Activated CD8-positive, alpha-beta memory T cell treated with anti-CD3 and anti-CD28 coated beads for 48 hours (primary cell): ENCODE results near the gene SLC43A2.
"Not testable (repeated sequence)": the region's sequence is repeated elsewhere in the genome, so short reads cannot be mapped to it uniquely, and the experiment has no call there.

Source experiments
- DNase-seq, 3 experiments: peaks; one replicate each; pipeline ENCODE4 v3.0.0-alpha.2; 2020; ENCODE audit warnings: low read depth in 2 of 3, low spot score in 2 of 3

SLC43A2 gene

DNA sequence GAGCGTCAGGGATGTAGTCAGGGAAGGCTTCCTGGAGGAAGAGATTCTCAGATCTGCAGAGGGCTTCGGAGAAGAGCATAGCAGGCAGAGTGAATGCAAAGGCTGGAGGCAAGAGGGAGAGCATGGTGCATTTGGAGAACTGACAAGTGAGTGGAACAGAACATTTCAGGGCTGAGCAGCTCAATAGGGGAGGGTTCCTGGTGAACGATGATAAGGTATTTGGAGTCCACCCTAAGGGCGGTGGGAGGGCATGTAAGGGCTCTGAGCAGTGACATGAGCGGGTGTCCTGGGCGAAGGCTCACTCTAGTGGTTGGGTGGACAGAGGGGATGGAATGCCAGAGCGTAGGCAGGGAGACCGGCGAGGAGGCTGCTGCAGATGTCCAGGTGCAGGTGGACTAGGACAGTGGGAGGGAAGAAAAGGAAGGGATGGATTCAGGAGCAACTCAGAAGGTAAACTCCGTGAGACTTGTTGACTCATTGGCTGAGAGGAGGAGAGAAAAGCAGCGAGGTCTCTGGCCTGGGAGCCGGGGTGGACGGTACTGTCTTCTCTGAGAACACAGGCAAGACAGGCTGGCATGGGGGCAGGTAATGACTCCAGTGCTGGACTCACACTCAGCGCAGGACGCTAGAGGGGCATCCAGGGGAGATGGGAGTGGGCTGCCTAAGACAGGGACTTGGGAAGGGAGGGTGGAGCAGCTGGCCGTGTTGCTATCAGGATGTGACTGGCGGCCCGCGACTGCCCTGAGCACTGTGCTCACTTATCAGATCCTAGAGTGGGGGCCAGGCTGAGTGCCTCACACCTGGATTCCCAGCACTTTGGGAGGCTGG is 64.6 kb downstream of the SLC43A2 start:
- DNase-seq: no peak

DNA sequence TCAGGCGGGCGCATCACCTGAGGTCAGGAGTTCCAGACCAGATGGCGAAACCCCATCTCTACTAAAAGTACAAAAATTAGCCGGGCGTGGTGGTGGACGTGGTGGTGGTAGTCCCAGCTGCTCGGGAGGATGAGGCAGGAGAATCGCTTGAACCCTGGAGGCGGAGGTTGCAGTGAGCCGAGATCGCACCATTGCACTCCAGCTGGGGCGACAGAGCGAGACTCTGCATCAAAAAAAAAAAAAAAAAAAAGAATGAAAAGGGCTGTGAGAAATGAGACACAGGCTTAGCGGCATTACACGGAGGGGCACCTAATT is 65.2 kb downstream of the SLC43A2 start:
- not testable (repeated sequence) for DNase-seq

DNA sequence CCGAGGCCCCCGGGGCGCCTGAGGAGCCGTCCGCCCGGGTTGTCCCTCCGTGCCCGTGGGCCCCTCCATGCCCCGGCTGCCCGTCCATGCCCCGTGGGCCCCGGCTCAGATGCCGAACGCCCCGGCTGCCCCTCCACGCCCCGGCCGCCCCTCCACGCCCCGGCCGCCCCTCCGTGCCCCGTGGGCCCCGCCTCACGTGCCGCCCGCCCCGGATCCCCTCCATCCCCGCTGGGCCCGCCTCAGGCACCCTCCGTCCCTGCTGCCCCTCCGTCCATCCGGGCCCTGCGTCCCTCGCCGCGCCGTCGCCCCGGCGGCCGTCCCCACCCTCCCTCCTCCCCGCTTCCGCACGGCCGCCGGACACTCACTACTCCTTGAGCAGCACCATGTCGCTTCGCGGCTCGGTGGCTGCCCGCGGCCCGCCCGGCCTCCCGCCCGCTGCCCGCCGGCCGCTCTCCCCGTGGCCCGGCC is 66.4 kb downstream of the SLC43A2 start:
- DNase-seq: peak in 1 of 3 experiments; percentile 21

DNA sequence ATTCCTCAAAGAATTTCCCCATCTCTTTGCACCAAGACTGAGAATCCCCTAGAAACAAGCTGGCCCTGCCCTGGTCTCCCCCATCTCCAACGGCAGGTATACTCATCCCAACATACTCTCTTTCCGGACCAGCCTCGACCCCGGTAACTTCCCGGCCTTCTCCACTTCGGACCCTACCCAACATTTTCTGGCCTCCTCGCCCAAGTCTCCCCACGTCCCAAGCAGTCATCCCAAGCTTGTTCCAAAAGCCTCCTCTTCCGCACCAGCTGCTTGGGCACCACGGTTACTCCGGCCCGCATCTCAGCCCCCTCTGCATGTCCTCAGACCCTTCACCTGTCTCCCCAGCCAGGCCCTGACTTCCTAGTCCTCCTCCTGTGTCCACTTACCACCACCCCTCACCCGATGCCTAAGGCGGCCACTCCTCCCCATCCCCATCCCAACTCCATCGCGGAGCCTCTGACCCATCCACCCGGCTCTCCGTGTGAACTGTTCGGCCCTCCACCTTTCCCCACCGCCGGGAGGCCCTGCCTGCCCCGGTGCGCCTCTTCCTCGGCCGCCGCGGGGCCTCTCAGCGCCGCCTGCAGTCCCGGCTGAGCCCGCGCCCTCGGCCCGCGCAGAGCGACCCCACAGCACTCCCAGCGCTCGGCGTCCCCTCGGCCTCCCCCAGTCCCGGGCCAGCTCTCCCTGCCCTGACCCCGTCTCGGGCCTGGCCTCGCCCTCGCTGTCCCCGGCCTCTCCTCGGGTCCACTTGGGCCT is 67.0 kb downstream of the SLC43A2 start:
- peak in 1 of 3 experiments; percentile 26 for DNase-seq

DNA sequence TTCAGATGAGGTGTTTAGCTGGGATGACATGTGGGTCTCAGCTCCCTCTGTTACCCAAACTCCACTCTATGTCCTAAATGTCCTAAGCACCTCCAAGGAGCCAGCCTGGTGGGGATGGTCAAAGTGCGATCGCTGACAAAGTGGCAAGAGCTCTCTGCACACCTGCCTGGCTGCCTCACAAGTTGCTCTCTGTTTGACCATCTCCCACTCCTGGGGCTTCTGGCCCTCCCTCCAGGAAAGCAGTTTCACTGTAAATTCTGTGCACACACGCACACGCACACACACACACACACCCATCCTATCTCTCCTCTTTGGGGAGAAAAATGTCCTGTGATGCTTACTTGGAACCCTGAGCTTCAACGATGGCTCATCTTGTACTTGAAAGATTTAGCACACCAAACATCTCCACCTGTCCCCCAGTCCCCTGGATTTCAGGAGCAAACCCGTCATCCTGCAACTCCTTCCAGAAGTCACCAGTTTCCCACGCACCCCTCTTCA is 67.7 kb downstream of the SLC43A2 start:
- no peak for DNase-seq

DNA sequence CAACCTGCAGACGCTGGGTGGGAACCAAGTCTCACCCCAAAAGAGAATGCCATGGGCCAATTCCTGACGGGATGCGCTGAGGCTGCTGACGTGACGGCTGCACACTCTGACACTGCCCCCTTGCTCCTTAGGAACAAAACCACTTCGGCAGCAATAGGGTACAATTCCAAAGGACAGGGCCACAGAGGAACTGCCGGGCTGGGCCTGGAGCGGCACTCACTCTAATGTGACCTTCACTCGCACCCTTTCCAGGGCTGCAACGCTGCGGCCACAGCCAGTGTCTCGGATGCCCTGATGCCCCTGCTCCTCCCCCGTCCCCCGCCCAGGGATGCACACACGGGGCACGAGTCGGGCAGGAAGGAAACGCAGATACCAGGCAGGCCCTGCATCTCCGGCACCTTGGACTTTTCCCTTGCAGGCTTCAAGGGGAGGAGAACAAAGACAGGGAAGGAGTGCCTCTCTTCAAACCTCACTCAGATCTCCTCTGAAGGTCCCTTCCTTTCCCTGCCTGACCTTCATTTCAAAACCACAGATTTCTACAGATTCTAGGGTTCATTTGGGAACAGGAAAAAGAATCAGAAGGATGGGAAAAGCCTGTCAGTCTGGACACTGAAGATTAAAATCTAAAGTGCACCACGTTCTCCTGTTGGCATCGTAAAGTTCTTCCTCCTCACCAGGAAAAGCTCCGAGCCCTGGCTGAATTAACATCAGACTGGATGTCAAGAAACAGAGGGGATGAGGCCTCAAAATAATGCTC is 68.4 kb downstream of the SLC43A2 start:
- no peak for DNase-seq

DNA sequence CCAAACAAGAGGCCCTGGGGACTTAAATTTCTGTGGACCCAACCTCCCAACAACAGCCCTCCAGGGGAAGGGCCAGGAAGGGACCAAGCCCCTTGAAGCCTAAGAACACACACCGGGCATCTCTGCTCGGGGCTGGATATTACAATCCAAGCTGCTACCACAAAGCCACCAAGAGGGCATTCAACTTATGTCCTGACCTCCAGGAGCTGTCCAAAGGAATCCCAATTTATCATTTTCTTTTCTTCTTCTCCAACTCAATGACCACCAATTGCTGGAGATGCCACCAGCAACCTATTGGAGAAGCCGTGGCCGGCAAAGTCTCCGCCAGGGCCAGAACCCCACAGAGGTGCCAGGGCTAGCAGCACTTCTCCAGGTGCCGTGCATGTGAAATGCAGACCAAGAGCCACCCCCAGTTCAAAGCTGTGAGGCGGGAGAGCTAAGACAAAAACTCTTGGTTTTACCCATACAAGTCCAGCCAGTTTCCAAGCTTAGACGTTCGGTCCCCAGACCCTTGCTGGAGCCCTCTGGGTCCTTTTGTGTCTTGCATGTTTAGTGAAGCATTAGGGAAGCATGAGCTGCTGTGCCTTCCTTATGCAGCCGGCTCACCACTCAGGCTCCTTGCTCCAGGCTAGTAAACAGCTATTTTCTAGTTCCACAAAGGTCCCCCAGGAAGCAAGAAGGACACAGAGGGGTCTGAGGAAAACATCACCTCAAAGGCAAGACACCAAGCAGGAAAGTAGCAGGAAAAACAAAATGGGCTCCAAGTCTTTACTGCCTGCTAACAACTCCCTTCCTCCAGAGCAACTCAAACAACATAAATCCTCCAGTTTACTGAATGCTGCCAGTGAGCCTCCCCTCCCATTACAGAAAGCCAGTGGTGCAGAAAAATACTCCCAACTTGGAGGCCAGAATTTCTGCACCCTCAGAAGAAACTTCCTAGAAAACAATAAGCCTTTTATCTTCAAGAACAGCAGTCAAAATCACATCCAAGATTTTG is 69.3 kb downstream of the SLC43A2 start:
- no peak for DNase-seq

DNA sequence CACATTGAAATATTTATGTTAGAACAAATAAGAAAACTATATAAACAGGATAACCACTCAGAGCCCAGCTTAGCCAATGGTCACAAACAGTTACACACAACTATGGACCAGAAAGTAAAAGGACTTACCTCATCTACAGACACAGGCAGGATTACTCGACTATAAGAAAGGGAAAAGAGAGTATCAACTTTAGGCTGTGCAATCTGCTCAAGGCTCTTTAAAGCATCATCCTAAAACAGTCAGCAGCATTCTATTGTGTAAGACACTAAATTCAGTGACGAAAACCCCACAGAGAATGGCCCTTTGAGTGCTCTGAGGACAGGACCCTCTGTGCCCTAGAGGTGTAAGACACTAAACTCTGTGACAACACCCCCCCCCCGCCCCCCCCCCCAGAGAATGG is 70.2 kb downstream of the SLC43A2 start:
- DNase-seq: no peak

DNA sequence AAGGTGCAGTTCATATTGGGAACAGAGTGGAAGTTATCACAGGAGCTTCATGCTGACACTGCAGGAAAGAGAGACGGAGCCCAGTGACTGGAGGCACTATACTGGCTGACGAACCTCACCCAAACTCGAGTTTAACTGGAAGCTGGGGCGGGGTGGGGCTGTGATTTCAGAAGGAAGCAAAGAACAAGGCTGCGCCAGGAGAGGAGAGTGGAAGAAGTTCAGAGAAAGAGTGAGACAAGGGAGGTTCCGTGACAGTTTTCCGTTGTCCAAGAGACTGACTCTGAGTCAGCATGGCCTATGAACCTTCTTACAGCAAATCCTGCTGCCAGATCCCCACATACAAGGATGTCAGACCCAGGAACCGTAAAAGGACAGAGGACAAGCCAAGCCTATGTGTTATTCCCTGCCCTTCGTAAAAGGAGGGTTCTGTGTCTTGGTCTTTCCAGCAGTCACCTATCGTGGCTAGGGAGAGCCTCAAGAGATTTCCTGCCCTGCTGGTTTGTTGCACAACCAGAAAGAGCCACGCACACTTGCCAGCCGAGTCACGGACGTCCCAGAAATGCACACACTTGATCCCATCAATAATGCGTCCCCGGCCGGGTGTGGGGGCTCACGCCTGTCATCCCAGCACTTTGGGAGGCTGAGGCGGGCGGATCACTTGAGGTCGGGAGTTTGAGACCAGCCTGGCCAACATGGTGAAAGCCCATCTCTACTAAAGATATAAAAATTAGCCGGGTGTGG is 71.1 kb downstream of the SLC43A2 start:
- DNase-seq: no peak

DNA sequence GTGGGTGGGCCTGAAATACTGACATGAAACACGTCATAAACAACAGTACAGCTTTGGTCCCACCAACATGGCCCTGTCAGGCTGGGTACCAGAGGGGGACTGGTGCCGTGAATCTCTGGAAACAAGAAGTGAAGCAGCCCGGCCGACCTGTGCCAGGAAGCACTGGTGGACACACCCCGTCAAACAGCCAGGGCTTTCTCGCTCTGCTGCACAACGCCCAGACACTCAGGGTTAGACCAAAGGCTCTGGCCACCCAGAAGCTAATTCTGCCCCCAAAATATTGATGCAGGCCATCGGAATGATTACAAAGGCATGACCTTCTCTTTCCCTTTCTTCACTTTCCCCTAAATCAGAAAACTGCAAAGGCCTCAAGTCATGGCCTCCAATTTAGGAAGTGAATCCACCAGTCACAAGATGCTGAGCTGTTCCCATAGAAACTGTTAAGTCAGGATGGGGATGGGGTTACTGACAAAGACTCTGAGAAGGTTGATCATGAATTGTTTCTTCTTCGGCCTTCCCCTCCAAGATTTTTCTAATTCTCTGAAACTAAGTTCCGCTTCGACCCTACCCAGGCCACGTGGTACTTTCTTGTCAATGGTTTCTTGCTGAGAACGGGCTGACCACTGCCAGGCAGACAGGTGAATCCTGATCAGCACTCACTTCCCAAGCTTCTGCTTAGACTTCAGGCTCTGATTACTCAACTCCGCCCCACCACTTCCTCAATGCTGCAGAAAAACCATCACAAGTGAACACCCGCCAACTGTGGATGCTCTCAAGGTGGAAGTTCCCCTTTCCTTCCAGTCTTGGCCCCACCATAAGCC is 72.8 kb downstream of the SLC43A2 start:
- DNase-seq: no peak

DNA sequence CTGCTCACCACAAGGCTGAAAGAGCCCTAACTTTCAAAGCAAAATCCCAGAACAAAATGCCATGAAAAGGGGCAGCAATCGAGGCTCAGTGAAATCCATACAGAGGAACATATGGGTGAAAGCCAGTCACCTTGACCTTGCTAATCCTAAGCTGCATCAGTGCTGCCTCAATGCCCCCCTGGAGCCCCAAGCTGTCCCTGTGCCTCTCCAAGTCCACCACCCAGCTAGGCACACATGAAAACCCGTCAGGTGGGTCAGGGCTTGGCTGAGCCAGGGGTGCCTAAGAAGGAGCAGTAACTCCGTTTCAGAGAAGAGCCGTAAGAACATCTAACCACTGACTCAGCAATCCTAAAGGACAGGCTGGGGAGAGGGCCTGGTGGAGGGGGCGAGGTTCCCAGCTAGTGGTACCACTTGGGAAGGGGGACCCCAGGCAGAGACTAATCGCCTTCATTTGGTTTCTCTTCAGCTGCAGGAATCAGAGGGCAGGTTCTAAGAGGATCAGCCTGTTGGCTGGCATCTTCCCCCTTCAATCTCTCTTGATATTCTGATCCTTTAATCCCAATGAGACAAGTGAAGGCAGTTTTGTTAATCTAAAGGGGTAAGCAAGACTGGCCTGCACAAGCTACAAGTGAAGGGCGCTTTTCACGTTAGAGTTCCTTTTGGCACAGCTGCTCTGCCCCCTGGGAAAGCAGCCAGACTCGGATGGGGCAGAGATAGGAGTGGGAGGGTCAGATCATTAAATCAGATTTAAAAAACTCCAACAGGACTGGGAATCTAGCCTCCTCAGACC is 73.7 kb downstream of the SLC43A2 start:
- no peak for DNase-seq

DNA sequence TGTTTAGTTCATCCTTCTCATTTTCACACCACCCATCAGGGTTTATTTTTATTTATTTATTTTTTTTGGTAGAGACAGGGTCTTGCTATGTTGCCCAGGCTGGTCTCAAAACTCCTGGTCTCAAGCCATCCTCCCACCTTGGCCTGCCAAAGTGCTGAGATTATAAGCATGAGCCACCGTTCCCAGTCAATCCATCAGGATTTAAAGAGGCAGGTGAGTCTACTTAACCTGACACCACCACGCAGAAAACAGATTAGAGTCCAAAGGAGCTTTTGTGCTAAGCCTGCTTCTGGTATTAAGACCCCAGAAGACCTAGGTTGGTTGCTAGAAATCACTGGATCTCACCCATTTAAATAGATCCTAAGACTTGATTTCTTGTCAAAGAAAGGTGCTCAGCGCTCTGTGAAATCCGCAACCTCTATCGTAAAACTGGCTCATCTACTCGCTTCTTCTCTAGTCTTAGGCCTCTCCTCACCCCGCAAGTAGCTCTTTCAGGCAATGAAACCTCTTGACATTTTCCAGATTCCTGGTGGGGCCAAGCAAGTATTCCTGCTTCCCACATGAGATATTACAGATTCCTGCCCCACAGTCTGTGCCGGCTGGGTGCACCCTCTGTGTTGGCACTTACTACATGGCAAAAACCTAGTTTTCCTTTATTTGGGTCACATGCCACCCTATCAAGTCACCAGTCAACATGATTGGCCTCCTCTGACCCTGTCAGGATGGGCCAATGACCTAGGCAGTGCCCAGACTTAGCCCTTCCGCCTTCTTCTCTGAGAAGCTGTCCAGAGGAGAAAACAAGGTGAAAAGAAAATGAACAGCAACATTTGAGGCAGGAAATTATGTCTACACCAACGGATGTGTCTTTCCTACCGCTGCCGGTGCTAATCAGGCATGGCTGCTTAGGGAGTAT is 75.0 kb downstream of the SLC43A2 start:
- no peak for DNase-seq

DNA sequence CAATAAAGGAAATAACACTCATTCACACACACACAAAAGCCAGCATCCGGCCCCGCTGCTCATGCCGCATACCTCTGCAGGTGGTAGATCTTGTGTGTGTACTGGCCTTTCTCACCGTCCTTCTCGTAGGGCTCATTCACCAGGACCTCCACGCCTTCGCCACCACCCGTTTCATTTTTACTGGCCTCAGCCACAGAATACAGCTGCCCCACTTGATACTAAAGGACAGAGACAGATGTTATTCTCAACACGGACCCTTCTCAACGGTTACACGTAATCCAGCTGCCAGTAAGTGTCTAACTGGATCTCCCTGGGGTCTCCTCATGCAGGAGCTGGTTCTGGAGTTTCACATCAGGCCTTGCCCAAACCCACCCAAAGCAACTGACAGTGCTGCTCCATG is 75.7 kb downstream of the SLC43A2 start:
- no peak for DNase-seq

DNA sequence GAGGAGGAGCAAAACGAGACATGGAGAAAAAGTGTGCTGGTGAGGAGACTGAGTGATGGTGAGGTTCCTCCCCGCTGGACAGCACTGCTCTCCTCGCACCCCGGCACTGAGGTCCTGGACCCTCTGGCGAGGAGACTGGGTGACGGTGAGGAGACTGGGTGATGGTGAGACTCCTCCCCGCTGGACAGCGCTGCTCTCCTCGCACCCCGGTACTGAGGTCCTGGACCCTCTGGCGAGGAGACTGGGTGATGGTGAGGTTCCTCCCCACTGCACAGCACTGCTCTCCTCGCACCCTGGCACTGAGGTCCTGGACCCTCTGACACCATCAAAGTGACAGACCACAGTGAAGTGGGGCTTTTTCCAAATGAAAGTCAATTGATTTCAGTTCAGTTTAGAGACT is 76.9 kb downstream of the SLC43A2 start:
- no peak for DNase-seq

DNA sequence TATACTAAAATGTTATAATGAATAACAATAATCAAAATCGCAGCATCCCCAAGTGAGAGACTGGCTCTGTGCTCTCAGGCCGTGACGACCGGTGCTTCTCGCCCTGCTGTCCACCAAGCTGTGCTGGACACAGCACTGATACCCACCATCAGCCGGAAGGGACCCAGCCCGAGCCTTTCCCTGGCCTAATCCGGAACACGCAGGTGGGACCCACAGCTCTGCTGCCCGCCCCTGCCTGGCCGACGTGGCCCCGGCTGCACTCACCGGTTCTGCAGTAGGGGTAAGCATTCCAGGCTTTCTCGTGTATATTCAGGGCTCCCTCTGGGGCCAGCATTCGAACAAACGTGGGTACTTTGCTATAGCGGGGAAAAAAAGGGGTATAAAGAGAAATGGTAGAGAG is 80.6 kb downstream of the SLC43A2 start:
- DNase-seq: no peak

DNA sequence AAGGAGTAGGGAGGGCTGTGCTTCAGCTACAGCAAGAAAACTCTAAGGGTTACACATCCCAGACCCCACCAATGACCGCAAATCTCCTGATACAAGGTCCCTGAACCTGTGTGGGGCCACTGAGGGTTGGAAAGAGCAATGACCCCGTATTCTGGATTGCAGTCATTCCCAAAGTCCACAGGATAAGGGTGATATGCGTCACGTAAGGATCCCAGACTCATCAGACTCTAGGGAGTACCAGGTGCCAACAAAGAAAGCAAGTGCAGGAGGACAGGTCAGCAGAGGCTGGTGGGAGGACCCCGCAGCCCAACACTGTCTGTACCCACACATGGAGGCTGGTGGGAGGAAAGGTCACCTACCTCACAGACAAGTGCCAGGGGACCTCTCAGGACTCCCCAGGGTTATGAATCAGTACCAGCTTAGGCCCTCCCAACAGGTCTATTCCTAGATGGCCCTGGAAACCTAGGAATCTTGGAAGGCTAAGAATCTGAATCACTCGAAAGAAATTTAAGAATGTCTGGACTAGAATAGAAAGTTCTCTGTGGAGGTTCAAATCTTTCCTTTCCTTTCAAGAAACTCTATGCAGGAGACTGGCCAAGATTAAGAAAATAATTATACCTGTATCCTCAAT is 82.2 kb downstream of the SLC43A2 start:
- DNase-seq: no peak

DNA sequence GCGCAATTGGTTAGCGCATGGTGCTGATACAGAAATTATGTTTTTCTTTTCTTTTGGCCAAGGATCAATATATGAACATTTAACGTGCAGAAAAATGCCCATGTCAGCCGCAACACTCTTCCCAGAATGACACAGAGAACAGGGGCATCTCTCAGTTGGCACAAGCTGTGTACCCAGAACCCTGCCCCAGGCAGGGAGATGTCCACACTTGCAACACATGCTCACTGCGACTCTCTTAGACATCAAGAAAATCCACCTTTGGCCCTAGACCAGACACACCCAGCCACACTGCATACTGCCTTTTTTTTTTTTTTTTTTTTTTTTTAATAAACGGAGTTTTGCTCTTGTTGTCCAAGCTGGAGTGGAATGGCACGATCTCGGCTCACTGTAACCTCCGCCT is 83.0 kb downstream of the SLC43A2 start:
- no peak for DNase-seq
